ENCODE data around the gene TBXAS1.

TBXAS1 gene

DNA sequence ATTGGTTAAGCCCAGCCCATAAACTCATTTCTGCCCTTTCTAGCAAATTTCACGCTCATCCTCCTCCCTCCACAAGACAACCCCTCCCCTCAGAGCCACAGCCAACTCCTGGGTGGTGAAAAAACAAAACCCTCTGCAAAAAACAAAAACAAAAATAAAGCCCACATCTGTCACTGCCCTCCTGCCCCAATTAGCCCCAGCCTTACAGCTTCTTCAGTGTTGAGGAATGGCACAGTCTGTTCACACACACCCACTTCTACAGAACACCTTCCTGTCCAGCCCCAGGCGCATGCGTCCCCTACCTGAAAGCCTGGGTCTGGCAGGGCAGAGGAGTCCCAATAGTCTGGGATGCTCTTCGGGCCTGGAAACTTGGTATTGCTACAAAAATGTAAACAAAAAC lies 199.2 kb downstream of the TBXAS1 start:
- no peaks in the 10 kb centered on the region for H3K9me2 ChIP-seq (replicated peaks; ENCODE audit: low read depth, low read length)
- H3K27me3 ChIP-seq (ENCODE audit: insufficient read depth, low read length, poor library complexity, severe bottlenecking): no peaks in the 10 kb centered on the region
- no peaks in the 10 kb centered on the region for H3F3A ChIP-seq (ENCODE audit: low read depth)
- no peaks in the 10 kb centered on the region for H3K79me2 ChIP-seq (ENCODE audit: insufficient read depth, low read length)
- no peaks in the 10 kb centered on the region for H3K9me3 ChIP-seq (ENCODE audit: insufficient read depth, low read depth, low read length)
- TF ChIP-seq, protein P1, sequence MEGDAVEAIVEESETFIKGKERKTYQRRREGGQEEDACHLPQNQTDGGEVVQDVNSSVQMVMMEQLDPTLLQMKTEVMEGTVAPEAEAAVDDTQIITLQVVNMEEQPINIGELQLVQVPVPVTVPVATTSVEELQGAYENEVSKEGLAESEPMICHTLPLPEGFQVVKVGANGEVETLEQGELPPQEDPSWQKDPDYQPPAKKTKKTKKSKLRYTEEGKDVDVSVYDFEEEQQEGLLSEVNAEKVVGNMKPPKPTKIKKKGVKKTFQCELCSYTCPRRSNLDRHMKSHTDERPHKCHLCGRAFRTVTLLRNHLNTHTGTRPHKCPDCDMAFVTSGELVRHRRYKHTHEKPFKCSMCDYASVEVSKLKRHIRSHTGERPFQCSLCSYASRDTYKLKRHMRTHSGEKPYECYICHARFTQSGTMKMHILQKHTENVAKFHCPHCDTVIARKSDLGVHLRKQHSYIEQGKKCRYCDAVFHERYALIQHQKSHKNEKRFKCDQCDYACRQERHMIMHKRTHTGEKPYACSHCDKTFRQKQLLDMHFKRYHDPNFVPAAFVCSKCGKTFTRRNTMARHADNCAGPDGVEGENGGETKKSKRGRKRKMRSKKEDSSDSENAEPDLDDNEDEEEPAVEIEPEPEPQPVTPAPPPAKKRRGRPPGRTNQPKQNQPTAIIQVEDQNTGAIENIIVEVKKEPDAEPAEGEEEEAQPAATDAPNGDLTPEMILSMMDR (conservative IDR thresholded peaks at IDR 0.05; ENCODE audit: low read length): no peak
- TF ChIP-seq EZH2phosphoT487 (IDR thresholded peaks at IDR 0.05; ENCODE audit: borderline replicate concordance): no peak
- H3K4me2 ChIP-seq (ENCODE audit: low read depth, low read length, poor library complexity, severe bottlenecking): no peak overlapping the region
- H3K4me1 ChIP-seq (ENCODE audit: insufficient read depth, low read length, poor library complexity, severe bottlenecking): peaks cover 8% of the 10 kb centered on the region
- no peaks in the 10 kb centered on the region for H4K20me1 ChIP-seq (ENCODE audit: insufficient read depth, low read length, poor library complexity, severe bottlenecking)
- H3K36me3 ChIP-seq (ENCODE audit: insufficient read depth, low read length): peaks cover 56% of the 10 kb centered on the region; the same call in 1 of the 2 replicates
- no peak overlapping the region for H3K9ac ChIP-seq (ENCODE audit: low read depth, low read length, poor library complexity, severe bottlenecking)
- no peak overlapping the region for H2AFZ ChIP-seq (ENCODE audit: low read length)
- H3K4me3 ChIP-seq (ENCODE audit: low read length, poor library complexity, severe bottlenecking): no peak overlapping the region

DNA sequence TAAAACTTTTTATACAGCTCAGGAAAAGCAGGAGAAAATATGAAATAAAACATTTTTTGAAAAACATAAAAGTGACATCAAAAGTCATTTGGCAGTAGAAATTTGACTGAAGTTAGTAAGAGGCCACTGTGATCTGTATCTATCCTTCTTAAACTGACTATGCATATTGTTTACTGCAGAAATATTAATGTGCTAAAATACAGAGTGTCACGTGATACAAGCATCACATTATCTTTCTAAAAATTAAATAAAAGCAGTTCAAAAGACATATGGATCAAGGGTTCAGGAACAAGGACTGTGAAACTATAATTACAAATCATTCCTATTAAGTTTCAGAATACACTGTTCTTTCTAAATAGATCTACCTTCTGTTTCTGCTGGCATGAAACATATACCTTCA lies 200.0 kb downstream of the TBXAS1 start:
- Histone ChIP-seq H2AFZ (ENCODE audit: low read length) (no peak overlapping the region), H3K27me3 (ENCODE audit: insufficient read depth, low read length, poor library complexity, severe bottlenecking) (no peaks in the 10 kb centered on the region), H3K36me3 (ENCODE audit: insufficient read depth, low read length) (peaks cover 56% of the 10 kb centered on the region; the same call in 1 of the 2 replicates), H3K79me2 (ENCODE audit: insufficient read depth, low read length) (no peaks in the 10 kb centered on the region), H3K9me3 (ENCODE audit: insufficient read depth, low read depth, low read length) (no peaks in the 10 kb centered on the region), H3K9ac (ENCODE audit: low read depth, low read length, poor library complexity, severe bottlenecking) (no peak overlapping the region), H3K4me3 (ENCODE audit: low read length, poor library complexity, severe bottlenecking) (no peak overlapping the region), H3K9me2 (replicated peaks; ENCODE audit: low read depth, low read length) (no peaks in the 10 kb centered on the region), H3K4me2 (ENCODE audit: low read depth, low read length, poor library complexity, severe bottlenecking) (no peak overlapping the region), H3F3A (ENCODE audit: low read depth) (no peaks in the 10 kb centered on the region), H4K20me1 (ENCODE audit: insufficient read depth, low read length, poor library complexity, severe bottlenecking) (no peaks in the 10 kb centered on the region), H3K4me1 (ENCODE audit: insufficient read depth, low read length, poor library complexity, severe bottlenecking) (peaks cover 8% of the 10 kb centered on the region)
- TF ChIP-seq EZH2phosphoT487 (IDR thresholded peaks at IDR 0.05; ENCODE audit: borderline replicate concordance): no peak
- TF ChIP-seq, protein P1 (conservative IDR thresholded peaks at IDR 0.05; ENCODE audit: low read length): no peak

- peaks cover 40% of the 10 kb centered on the region; the same call in 1 of the 2 replicates for H3K36me3 ChIP-seq (ENCODE audit: insufficient read depth, low read length)
- no peak overlapping the region for H2AFZ ChIP-seq (ENCODE audit: low read length)
- no peak for TF ChIP-seq EZH2phosphoT487 (IDR thresholded peaks at IDR 0.05; ENCODE audit: borderline replicate concordance)
- TF ChIP-seq, protein P1 (conservative IDR thresholded peaks at IDR 0.05; ENCODE audit: low read length): no peak
- no peaks in the 10 kb centered on the region for H3F3A ChIP-seq (ENCODE audit: low read depth)
- no peak overlapping the region for H3K4me2 ChIP-seq (ENCODE audit: low read depth, low read length, poor library complexity, severe bottlenecking)
- no peaks in the 10 kb centered on the region for H3K9me3 ChIP-seq (ENCODE audit: insufficient read depth, low read depth, low read length)
- H3K4me1 ChIP-seq (ENCODE audit: insufficient read depth, low read length, poor library complexity, severe bottlenecking): peaks cover 12% of the 10 kb centered on the region
- H4K20me1 ChIP-seq (ENCODE audit: insufficient read depth, low read length, poor library complexity, severe bottlenecking): no peaks in the 10 kb centered on the region
- H3K9ac ChIP-seq (ENCODE audit: low read depth, low read length, poor library complexity, severe bottlenecking): no peak overlapping the region
- no peaks in the 10 kb centered on the region for H3K27me3 ChIP-seq (ENCODE audit: insufficient read depth, low read length, poor library complexity, severe bottlenecking)
- no peaks in the 10 kb centered on the region for H3K79me2 ChIP-seq (ENCODE audit: insufficient read depth, low read length)
- H3K4me3 ChIP-seq (ENCODE audit: low read length, poor library complexity, severe bottlenecking): no peak overlapping the region
- no peaks in the 10 kb centered on the region for H3K9me2 ChIP-seq (replicated peaks; ENCODE audit: low read depth, low read length)
These were observed 202.3 kb downstream of the TBXAS1 start for GRCh38 chr7:140031364-140031763.

Measured in Loucy (cell line).